GM23338 (cell line): Measurements from ENCODE around the gene FUT6. TPM values are rescaled to one million over a fixed set of nuclear protein-coding genes. Genes with fewer than 3 reads are reported as not detected.

ENCODE experiments used
- ATAC-seq: fragments of 200-7000 bp; cut with Tn5 transposase; 3 replicates; pipeline ENCODE4 v1.9.1; 2020
- DNase-seq: peaks from one replicate; pipeline ENCODE4 v3.0.0-alpha.2; 2015; ENCODE audit warnings: low spot score
- H2AFZ ChIP-seq: fragments of 200-600 bp; sonication (generic); 2 replicates; pipeline ENCODE4 v1.8.0; 2016; ENCODE audit warnings: antibody characterized with exemption, mild to moderate bottlenecking, moderate library complexity
- H3F3A ChIP-seq: fragments of 200-600 bp; sonication (generic); replicated peaks from 2 replicates; pipeline ENCODE4 v1.8.0; 2017; ENCODE audit warnings: antibody characterized with exemption, mixed run types, low read depth
- H3K27ac ChIP-seq: fragments of 200-600 bp; sonication (generic); 2 replicates; pipeline ENCODE4 v1.6.1; 2016; ENCODE audit warnings: low read depth
- H3K27me3 ChIP-seq: fragments of 200-600 bp; sonication (generic); 2 replicates; pipeline ENCODE4 v1.8.0; 2016; ENCODE audit warnings: mild to moderate bottlenecking, mixed run types, moderate library complexity; ENCODE audit not compliant: insufficient read depth
- H3K36me3 ChIP-seq: fragments of 200-600 bp; sonication (generic); 2 replicates; pipeline ENCODE4 v1.8.0; 2016; ENCODE audit warnings: mild to moderate bottlenecking; ENCODE audit not compliant: insufficient read depth
- H3K4me1 ChIP-seq: fragments of 200-600 bp; sonication (generic); 2 replicates; pipeline ENCODE4 v1.8.0; 2016; ENCODE audit warnings: mild to moderate bottlenecking, moderate library complexity; ENCODE audit not compliant: insufficient read depth
- H3K4me2 ChIP-seq: fragments of 200-600 bp; sonication (generic); 2 replicates; pipeline ENCODE4 v1.7.1; 2017; ENCODE audit warnings: mixed run types
- H3K4me3 ChIP-seq: fragments of 200-600 bp; sonication (generic); 2 replicates; pipeline ENCODE4 v1.6.1; 2016; ENCODE audit warnings: mixed run types
- H3K79me2 ChIP-seq: fragments of 200-600 bp; sonication (generic); replicated peaks from 2 replicates; pipeline ENCODE4 v1.8.0; 2017; ENCODE audit warnings: mild to moderate bottlenecking; ENCODE audit not compliant: insufficient read depth
- H3K9me2 ChIP-seq: fragments of 200-600 bp; sonication (generic); 2 replicates; pipeline ENCODE4 v1.8.0; 2017; ENCODE audit not compliant: insufficient read depth
- H4K20me1 ChIP-seq: fragments of 200-600 bp; sonication (generic); replicated peaks from 2 replicates; pipeline ENCODE4 v1.8.0; 2017; ENCODE audit warnings: mild to moderate bottlenecking; ENCODE audit not compliant: insufficient read depth
- H3K27ac Mint-ChIP-seq: 2 replicates; pipeline ENCODE4 v1.8.0; 2020; ENCODE audit warnings: inconsistent platforms, mild to moderate bottlenecking, moderate library complexity, mixed read lengths
- H3K27me3 Mint-ChIP-seq: 3 replicates; pipeline ENCODE4 v1.8.0; 2022; ENCODE audit warnings: low read depth, mild to moderate bottlenecking, moderate library complexity, mixed read lengths, inconsistent platforms; ENCODE audit not compliant: insufficient read depth, poor library complexity
- H3K36me3 Mint-ChIP-seq: 3 replicates; pipeline ENCODE4 v1.8.0; 2021; ENCODE audit warnings: low read depth, mild to moderate bottlenecking, inconsistent platforms, moderate library complexity, mixed read lengths
- H3K4me1 Mint-ChIP-seq: 3 replicates; pipeline ENCODE4 v1.8.0; 2020; ENCODE audit warnings: mild to moderate bottlenecking, inconsistent platforms, mixed read lengths
- H3K4me3 Mint-ChIP-seq: 3 replicates; pipeline ENCODE4 v1.8.0; 2021; ENCODE audit warnings: moderate library complexity, mild to moderate bottlenecking, inconsistent platforms, mixed read lengths
- H3K9me3 Mint-ChIP-seq: 3 replicates; pipeline ENCODE4 v1.8.0; 2020; ENCODE audit warnings: moderate library complexity, mild to moderate bottlenecking, inconsistent platforms, mixed read lengths
- CREB1 ChIP-seq: fragments of 250-450 bp; sonication (Bioruptor Pico); IDR thresholded peaks from 2 replicates; pipeline ENCODE4 v1.5.0; 2020; ENCODE audit warnings: low read depth, mild to moderate bottlenecking, moderate library complexity
- CTCF ChIP-seq, 2 experiments: fragments of 200-600 bp in 1 of 2; sonication (generic) in 1 of 2; conservative IDR thresholded peaks; 2 replicates each; pipeline versions ENCODE4 v1.5.1 to v1.6.1; 2016 to 2017; ENCODE audit warnings: antibody characterized with exemption in 2 of 2, low read depth in 2 of 2, mild to moderate bottlenecking in 2 of 2, moderate library complexity in 1 of 2
- ETS1 ChIP-seq: IDR thresholded peaks from 2 replicates; pipeline ENCODE4 v1.6.1; 2016; ENCODE audit warnings: antibody characterized with exemption
- EZH2phosphoT487 ChIP-seq: fragments of 200-600 bp; sonication (generic); IDR thresholded peaks from one replicate; pipeline ENCODE4 v1.8.1; 2018; ENCODE audit warnings: antibody characterized with exemption; ENCODE audit not compliant: unreplicated experiment
- JUNB ChIP-seq: IDR thresholded peaks from one replicate; pipeline ENCODE4 v1.6.1; 2016; ENCODE audit warnings: antibody characterized with exemption; ENCODE audit not compliant: unreplicated experiment
- NANOG ChIP-seq: IDR thresholded peaks from 2 replicates; pipeline ENCODE4 v1.6.1; 2016; ENCODE audit warnings: antibody characterized with exemption, borderline replicate concordance
- POLR2AphosphoS5 ChIP-seq: IDR thresholded peaks from 2 replicates; pipeline ENCODE4 v1.6.1; 2016; ENCODE audit warnings: antibody characterized with exemption, low read depth
- REST ChIP-seq: IDR thresholded peaks from one replicate; pipeline ENCODE4 v1.6.1; 2018; ENCODE audit warnings: antibody characterized with exemption; ENCODE audit not compliant: unreplicated experiment
- ZNF114 ChIP-seq: fragments of 250-450 bp; sonication (Bioruptor Pico); IDR thresholded peaks from 2 replicates; pipeline ENCODE4 v1.5.0; 2020; ENCODE audit warnings: mild to moderate bottlenecking, moderate library complexity
- ZNF462 ChIP-seq: fragments of 250-450 bp; sonication (Bioruptor Pico); IDR thresholded peaks from 2 replicates; pipeline ENCODE4 v1.5.0; 2020; ENCODE audit warnings: mild to moderate bottlenecking, moderate library complexity
- polyA plus RNA-seq: library from polyadenylated mRNA; unstranded; fragments of >200 nt; fragmentation: Nextera tagmentation; extraction: Ambion mirVana; gene quantifications from 2 replicates; pipeline ENCODE4 v1.2.1, GENCODE V29; 2016
- total RNA-seq: library from RNA; depleted of rRNA; stranded (reverse); fragments of >200 nt; shearing (Covaris generic); gene quantifications from 2 replicates; pipeline ENCODE4 v1.2.3, GENCODE V29; 2014

Gene FUT6
- total and polyA plus RNA-seq, 2 experiments from 2014 or later = not detected

DNA sequence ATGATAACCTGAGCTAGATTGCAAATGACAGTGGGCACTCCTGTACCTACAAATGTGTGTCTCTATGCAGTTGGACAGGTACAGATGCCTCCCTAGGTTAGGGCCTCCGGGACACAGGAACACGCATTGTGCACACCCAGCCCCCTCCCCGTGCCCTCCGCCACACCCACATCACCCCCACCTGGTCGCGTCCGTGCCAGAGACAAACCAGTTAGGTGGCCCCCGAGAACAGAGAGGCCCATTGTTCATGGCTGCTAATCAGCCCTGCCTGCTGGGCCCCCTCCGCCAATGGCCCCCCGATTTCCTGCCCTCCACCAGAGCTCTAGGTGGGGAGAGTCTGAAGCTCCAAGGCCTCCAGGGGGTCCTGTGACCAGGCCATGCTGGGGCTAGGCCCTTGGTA, 20.9 kb downstream of the FUT6 start (continued):
- TF ChIP-seq ZNF462 (CRISPR knock-in tag) (no peak), JUNB (no peak), CREB1 (CRISPR knock-in tag) (no peak), POLR2AphosphoS5 (no peak), REST (no peak)

DNA sequence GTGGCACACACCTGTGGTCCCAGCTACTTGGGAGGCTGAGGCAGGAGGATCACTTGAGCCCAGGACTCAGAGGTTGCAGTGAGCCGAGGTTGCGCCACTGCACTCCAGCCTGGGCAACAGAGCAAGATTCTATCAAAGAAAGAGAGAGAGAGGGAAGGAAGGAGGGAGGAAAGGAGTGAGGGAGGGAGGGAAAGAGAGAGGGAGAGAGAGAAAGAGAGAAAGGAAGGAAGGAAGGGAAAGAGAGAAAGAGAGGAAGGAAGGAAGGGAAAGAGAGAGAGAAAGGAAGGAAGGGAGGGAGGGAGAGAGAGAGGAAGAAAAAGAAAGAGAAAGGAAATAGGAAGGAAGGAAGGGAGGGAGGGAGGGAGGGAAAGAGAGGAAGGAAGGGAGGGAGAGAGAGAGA, 22.3 kb downstream of the FUT6 start:
- Mint-ChIP-seq H3K36me3 (no peaks in the 10 kb centered on the region), H3K27ac (no peak overlapping the region), H3K4me3 (no peak overlapping the region), H3K4me1 (no peaks in the 10 kb centered on the region), H3K9me3 (no peaks in the 10 kb centered on the region; the same call in 2 of the 3 replicates), H3K27me3 (peaks cover 9% of the 10 kb centered on the region)
- Histone ChIP-seq H3K9me2 (no peaks in the 10 kb centered on the region), H3K27me3 (no peaks in the 10 kb centered on the region), H3K36me3 (no peaks in the 10 kb centered on the region), H3K4me1 (no peaks in the 10 kb centered on the region), H4K20me1 (no peaks in the 10 kb centered on the region; the same call in 1 of the 2 replicates), H3K27ac (no peak overlapping the region), H2AFZ (no peak overlapping the region), H3K4me3 (no peak overlapping the region), H3K79me2 (no peaks in the 10 kb centered on the region), H3K4me2 (no peak overlapping the region), H3F3A (no peaks in the 10 kb centered on the region)
- no peak for ATAC-seq
- no peak for DNase-seq
- TF ChIP-seq ETS1 (no peak), JUNB (no peak), CREB1 (CRISPR knock-in tag) (no peak), POLR2AphosphoS5 (no peak), EZH2phosphoT487 (no peak), ZNF114 (CRISPR knock-in tag) (no peak), NANOG (no peak), CTCF (conservative IDR thresholded peaks at IDR 0.05; ENCODE audit: low read depth in 2 of 2) (no peak)
